Lower leg skin (tissue), 3 donors: ENCODE results near the gene DLK2.

ENCODE experiments used
- POLR2A ChIP-seq, 2 donors: fragments of 450-650 bp; IDR thresholded peaks; one replicate each; pipeline ENCODE4 v1.6.1; 2016 to 2017; ENCODE audit warnings: antibody characterized with exemption in 2 of 2, mild to moderate bottlenecking in 1 of 2, moderate library complexity in 1 of 2
- TF ChIP-seq, protein P1 (sequence below), 3 donors: fragments of 450-650 bp; IDR thresholded peaks; one replicate each; pipeline ENCODE4 v1.5.1; 2016; ENCODE audit warnings: antibody characterized with exemption in 3 of 3, mild to moderate bottlenecking in 3 of 3, moderate library complexity in 2 of 3

DNA sequence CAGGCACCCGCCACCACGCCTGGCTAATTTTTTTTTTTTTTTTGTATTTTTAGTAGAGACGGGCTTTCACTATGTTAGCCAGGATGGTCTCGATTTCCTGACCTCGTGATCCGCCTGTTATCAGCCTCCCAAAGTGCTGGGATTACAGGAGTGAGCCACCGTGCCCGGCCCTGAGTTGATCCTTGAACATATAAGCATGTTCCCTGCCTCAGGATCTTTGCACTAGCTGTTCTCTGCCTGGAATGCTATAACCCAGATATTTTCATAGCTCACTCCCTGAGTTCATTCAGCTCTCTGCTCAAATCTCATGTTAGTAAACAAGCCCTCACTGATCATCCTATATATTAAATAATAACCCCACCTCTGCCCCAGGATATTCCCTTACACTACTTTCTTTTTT lies 9.0 kb upstream of the DLK2 start:
- TF ChIP-seq, protein P1, sequence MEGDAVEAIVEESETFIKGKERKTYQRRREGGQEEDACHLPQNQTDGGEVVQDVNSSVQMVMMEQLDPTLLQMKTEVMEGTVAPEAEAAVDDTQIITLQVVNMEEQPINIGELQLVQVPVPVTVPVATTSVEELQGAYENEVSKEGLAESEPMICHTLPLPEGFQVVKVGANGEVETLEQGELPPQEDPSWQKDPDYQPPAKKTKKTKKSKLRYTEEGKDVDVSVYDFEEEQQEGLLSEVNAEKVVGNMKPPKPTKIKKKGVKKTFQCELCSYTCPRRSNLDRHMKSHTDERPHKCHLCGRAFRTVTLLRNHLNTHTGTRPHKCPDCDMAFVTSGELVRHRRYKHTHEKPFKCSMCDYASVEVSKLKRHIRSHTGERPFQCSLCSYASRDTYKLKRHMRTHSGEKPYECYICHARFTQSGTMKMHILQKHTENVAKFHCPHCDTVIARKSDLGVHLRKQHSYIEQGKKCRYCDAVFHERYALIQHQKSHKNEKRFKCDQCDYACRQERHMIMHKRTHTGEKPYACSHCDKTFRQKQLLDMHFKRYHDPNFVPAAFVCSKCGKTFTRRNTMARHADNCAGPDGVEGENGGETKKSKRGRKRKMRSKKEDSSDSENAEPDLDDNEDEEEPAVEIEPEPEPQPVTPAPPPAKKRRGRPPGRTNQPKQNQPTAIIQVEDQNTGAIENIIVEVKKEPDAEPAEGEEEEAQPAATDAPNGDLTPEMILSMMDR (IDR thresholded peaks at IDR 0.05): no peak
- no peak for TF ChIP-seq POLR2A (IDR thresholded peaks at IDR 0.05)
